Neural progenitor cell (in vitro differentiated cells): Measurements from ENCODE around the gene VAV2. TPM values are rescaled to one million over a fixed set of nuclear protein-coding genes. Genes with fewer than 3 reads are reported as not detected.
A peak's percentile ranks its signal among the peaks of the same experiment; 100 is the strongest.
"Not testable (repeated sequence)": the region's sequence is repeated elsewhere in the genome, so short reads cannot be mapped to it uniquely, and the experiment has no call there.

Source experiments
- DNase-seq: peaks from one replicate; pipeline ENCODE4 v3.0.0-alpha.2; 2016; ENCODE audit warnings: low spot score
- H2AFZ ChIP-seq: fragments of 200-600 bp; sonication (generic); replicated peaks from 2 replicates; pipeline ENCODE4 v1.6.1; 2016; ENCODE audit warnings: antibody characterized with exemption
- H3F3A ChIP-seq: fragments of 200-600 bp; sonication (generic); 2 replicates; pipeline ENCODE4 v1.6.1; 2016; ENCODE audit warnings: antibody characterized with exemption, low read depth
- H3K27ac ChIP-seq: fragments of 200-600 bp; sonication (generic); 2 replicates; pipeline ENCODE4 v1.5.1; 2016; ENCODE audit warnings: mild to moderate bottlenecking
- H3K27me3 ChIP-seq: fragments of 200-600 bp; sonication (generic); 2 replicates; pipeline ENCODE4 v1.6.1; 2016; ENCODE audit warnings: mild to moderate bottlenecking, moderate library complexity
- H3K36me3 ChIP-seq: fragments of 200-600 bp; sonication (generic); 2 replicates; pipeline ENCODE4 v1.5.1; 2016
- H3K4me1 ChIP-seq: fragments of 200-600 bp; sonication (generic); 2 replicates; pipeline ENCODE4 v1.6.1; 2016; ENCODE audit warnings: mixed run types
- H3K4me2 ChIP-seq: fragments of 200-600 bp; sonication (generic); 2 replicates; pipeline ENCODE4 v1.6.1; 2016
- H3K4me3 ChIP-seq: fragments of 200-600 bp; sonication (generic); 2 replicates; pipeline ENCODE4 v1.5.1; 2016
- H3K79me2 ChIP-seq: fragments of 200-600 bp; sonication (generic); 2 replicates; pipeline ENCODE4 v1.6.1; 2016; ENCODE audit warnings: low read depth
- H3K9ac ChIP-seq: fragments of 200-600 bp; sonication (generic); 2 replicates; pipeline ENCODE4 v1.6.1; 2016
- H3K9me3 ChIP-seq: fragments of 200-600 bp; sonication (generic); 2 replicates; pipeline ENCODE4 v1.5.1; 2016; ENCODE audit warnings: low read depth
- H4K20me1 ChIP-seq: fragments of 200-600 bp; sonication (generic); 2 replicates; pipeline ENCODE4 v1.6.1; 2016; ENCODE audit warnings: low read depth
- H3K27ac Mint-ChIP-seq: 3 replicates; pipeline ENCODE4 v1.8.0; 2021; ENCODE audit warnings: mixed read lengths
- H3K27me3 Mint-ChIP-seq: 2 replicates; pipeline ENCODE4 v1.8.0; 2022; ENCODE audit warnings: low read depth, mild to moderate bottlenecking, inconsistent platforms, moderate library complexity, mixed read lengths; ENCODE audit not compliant: insufficient read depth
- H3K36me3 Mint-ChIP-seq: 3 replicates; pipeline ENCODE4 v1.8.0; 2021; ENCODE audit warnings: mixed read lengths
- H3K4me1 Mint-ChIP-seq: 3 replicates; pipeline ENCODE4 v1.8.0; 2021; ENCODE audit warnings: mixed read lengths
- H3K4me3 Mint-ChIP-seq: 3 replicates; pipeline ENCODE4 v1.8.0; 2021; ENCODE audit warnings: mild to moderate bottlenecking, moderate library complexity, mixed read lengths
- H3K9me3 Mint-ChIP-seq: 3 replicates; pipeline ENCODE4 v1.8.0; 2020; ENCODE audit warnings: mixed read lengths
- EZH2 ChIP-seq: fragments of 200-600 bp; sonication (generic); IDR thresholded peaks from 2 replicates; pipeline ENCODE4 v1.6.1; 2017; ENCODE audit warnings: antibody characterized with exemption, mild to moderate bottlenecking, moderate library complexity
- EZH2phosphoT487 ChIP-seq: fragments of 200-600 bp; sonication (generic); IDR thresholded peaks from 2 replicates; pipeline ENCODE4 v1.6.1; 2017; ENCODE audit warnings: antibody characterized with exemption
- total RNA-seq: library from RNA; depleted of rRNA; stranded (reverse); fragments of >200 nt; gene quantifications from 2 replicates; pipeline ENCODE4 v1.2.3, GENCODE V29; 2015; ENCODE audit warnings: low replicate concordance
- TF ChIP-seq, protein P1 (sequence below): fragments of 200-600 bp; sonication (generic); IDR thresholded peaks from 2 replicates; pipeline ENCODE4 v1.5.1; 2017; ENCODE audit warnings: antibody characterized with exemption, mild to moderate bottlenecking

Gene VAV2
- total RNA-seq, 1 donor from 2014 or later: 12.9 TPM

GRCh38 chr9:133990366-133991213 is 1.5 kb downstream of the VAV2 start:
- no peak for TF ChIP-seq EZH2
- no peak for TF ChIP-seq EZH2phosphoT487
- TF ChIP-seq, protein P1, sequence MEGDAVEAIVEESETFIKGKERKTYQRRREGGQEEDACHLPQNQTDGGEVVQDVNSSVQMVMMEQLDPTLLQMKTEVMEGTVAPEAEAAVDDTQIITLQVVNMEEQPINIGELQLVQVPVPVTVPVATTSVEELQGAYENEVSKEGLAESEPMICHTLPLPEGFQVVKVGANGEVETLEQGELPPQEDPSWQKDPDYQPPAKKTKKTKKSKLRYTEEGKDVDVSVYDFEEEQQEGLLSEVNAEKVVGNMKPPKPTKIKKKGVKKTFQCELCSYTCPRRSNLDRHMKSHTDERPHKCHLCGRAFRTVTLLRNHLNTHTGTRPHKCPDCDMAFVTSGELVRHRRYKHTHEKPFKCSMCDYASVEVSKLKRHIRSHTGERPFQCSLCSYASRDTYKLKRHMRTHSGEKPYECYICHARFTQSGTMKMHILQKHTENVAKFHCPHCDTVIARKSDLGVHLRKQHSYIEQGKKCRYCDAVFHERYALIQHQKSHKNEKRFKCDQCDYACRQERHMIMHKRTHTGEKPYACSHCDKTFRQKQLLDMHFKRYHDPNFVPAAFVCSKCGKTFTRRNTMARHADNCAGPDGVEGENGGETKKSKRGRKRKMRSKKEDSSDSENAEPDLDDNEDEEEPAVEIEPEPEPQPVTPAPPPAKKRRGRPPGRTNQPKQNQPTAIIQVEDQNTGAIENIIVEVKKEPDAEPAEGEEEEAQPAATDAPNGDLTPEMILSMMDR: no peak
- Mint-ChIP-seq H3K4me1 (peaks cover 51% of the 10 kb centered on the region), H3K4me3 (peak overlapping the region; percentile 94), H3K27ac (peak overlapping the region; percentile 60), H3K27me3 (peaks cover 3% of the 10 kb centered on the region), H3K9me3 (no peaks in the 10 kb centered on the region), H3K36me3 (peaks cover 2% of the 10 kb centered on the region)
- H3K27ac ChIP-seq: no peak overlapping the region
- H3K4me1 ChIP-seq: peaks cover 25% of the 10 kb centered on the region
- H3F3A ChIP-seq: peaks cover 21% of the 10 kb centered on the region
- H3K36me3 ChIP-seq: no peaks in the 10 kb centered on the region
- no peaks in the 10 kb centered on the region for H3K27me3 ChIP-seq
- peaks cover 68% of the 10 kb centered on the region for H3K79me2 ChIP-seq
- peak; percentile 84 for DNase-seq
- H3K9ac ChIP-seq: no peak overlapping the region
- peaks cover 58% of the 10 kb centered on the region for H4K20me1 ChIP-seq
- peak overlapping the region; percentile 87 for H3K4me3 ChIP-seq
- peak overlapping the region; percentile 86 for H3K4me2 ChIP-seq
- H2AFZ ChIP-seq: no peak overlapping the region
- no peaks in the 10 kb centered on the region for H3K9me3 ChIP-seq

DNA sequence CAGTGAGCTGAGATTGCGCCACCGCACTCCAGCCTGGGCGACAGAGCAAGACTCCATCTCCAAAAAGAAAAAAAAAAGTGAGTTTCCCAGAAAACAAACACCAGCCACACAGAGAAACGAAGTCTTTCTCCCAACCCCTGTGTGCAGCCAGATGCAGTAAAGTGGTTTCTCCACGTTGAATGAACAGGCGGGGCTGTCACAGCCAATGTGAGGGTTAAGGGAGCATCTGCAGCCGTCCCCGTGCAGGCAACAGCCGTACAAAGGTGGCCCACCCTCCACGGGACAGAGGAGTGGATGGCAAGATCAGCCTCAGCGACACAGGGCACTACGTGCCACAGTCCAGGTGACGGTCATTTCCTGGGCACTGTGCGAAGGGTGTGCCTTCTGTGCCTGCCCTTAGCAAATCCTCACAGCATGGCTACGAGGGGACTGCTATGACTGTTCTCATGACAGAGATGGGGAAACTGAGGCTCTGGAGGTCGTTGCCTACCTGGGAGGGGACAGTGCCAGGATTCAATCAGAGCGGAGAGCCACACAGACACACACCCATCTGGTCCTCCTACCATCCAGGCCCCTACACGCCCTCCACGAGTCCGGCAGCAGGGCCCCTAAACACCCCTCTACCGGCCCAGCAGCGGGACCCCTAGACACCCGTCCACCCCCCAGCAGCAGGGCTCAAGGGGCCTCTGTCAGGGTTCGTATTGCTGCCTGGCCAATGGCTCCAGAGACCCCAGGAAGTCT is 2.3 kb downstream of the VAV2 start:
- peaks cover 62% of the 10 kb centered on the region for H4K20me1 ChIP-seq
- H3K4me3 ChIP-seq: peak overlapping the region; percentile 87
- no peaks in the 10 kb centered on the region for H3K9me3 ChIP-seq
- peaks cover 3% of the 10 kb centered on the region for H3K27me3 Mint-ChIP-seq
- peak overlapping the region; percentile 86 for H3K4me2 ChIP-seq
- H3F3A ChIP-seq: peaks cover 21% of the 10 kb centered on the region
- peaks cover 47% of the 10 kb centered on the region for H3K4me1 Mint-ChIP-seq
- no peaks in the 10 kb centered on the region for H3K36me3 ChIP-seq
- H2AFZ ChIP-seq: no peak overlapping the region
- TF ChIP-seq EZH2phosphoT487 (no peak), EZH2 (no peak)
- TF ChIP-seq, protein P1: no peak
- no peak overlapping the region for H3K9ac ChIP-seq
- H3K79me2 ChIP-seq: peaks cover 76% of the 10 kb centered on the region
- H3K27ac ChIP-seq: no peak overlapping the region
- H3K9me3 Mint-ChIP-seq: no peaks in the 10 kb centered on the region
- peak overlapping the region; percentile 94 for H3K4me3 Mint-ChIP-seq
- DNase-seq: no peak
- H3K36me3 Mint-ChIP-seq: peaks cover 2% of the 10 kb centered on the region
- H3K27ac Mint-ChIP-seq: peak overlapping the region; percentile 72
- peaks cover 22% of the 10 kb centered on the region for H3K4me1 ChIP-seq
- no peaks in the 10 kb centered on the region for H3K27me3 ChIP-seq

DNA sequence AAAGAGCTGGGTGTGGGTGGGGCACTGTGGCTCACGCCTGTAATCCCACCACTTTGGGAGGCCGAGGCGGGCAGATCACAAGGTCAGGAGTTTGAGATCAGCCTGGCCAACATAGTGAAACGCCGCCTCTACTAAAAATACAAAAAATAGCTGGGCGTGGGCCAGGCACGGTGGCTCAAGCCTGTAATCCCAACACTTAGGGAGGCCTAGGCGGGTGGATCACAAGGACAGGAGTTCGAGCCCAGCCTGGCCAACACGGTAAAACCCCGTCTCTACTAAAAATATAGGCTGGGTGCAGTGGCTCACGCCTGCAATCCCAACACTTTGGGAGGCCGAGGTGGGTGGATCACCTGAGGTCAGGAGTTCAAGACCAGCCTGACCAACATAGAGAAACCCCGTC is 3.4 kb downstream of the VAV2 start:
- Histone ChIP-seq H4K20me1 (peaks cover 71% of the 10 kb centered on the region), H3F3A (peaks cover 11% of the 10 kb centered on the region), H3K4me1 (peaks cover 18% of the 10 kb centered on the region), H3K79me2 (peaks cover 86% of the 10 kb centered on the region)
- not testable (repeated sequence) for H3K9me3 Mint-ChIP-seq, H3K4me3 Mint-ChIP-seq, H3K27me3 Mint-ChIP-seq, H3K27ac ChIP-seq, DNase-seq, H3K9ac ChIP-seq, H3K4me2 ChIP-seq, H3K4me3 ChIP-seq, H3K27ac Mint-ChIP-seq, H3K27me3 ChIP-seq, H2AFZ ChIP-seq, H3K36me3 ChIP-seq, H3K36me3 Mint-ChIP-seq, H3K9me3 ChIP-seq
- peaks cover 38% of the 10 kb centered on the region for H3K4me1 Mint-ChIP-seq
